B cell (primary cell): ENCODE results near the gene CDC73. TPM values are rescaled to one million over a fixed set of nuclear protein-coding genes. Genes with fewer than 3 reads are reported as not detected.

Source experiments
- ATAC-seq: fragments of 200-7000 bp; cut with Tn5 transposase; one replicate; pipeline ENCODE4 v1.10.0; 2021; ENCODE audit warnings: low read depth, mild to moderate bottlenecking, moderate number of reproducible peaks, moderate library complexity
- CTCF ChIA-PET: fragments of 350-600 bp; sonication (Branson Sonifier 250); formaldehyde crosslinking; loops from one replicate; lab custom pipeline; 2021; ENCODE audit warnings: antibody characterized with exemption, inconsistent platforms; lab: Charles Lee
- POLR2A ChIA-PET: fragments of 350-600 bp; sonication (Branson Sonifier 250); formaldehyde crosslinking; loops from one replicate; lab custom pipeline; 2021; ENCODE audit warnings: antibody characterized with exemption; lab: Charles Lee
- DNase-seq: peaks from one replicate; pipeline ENCODE4 v3.0.0; 2013
- H2AFZ ChIP-seq: 2 replicates; pipeline ENCODE4 v1.6.1; 2012; ENCODE audit warnings: mild to moderate bottlenecking, low read depth, low read length; ENCODE audit not compliant: insufficient read depth, poor library complexity, severe bottlenecking
- H3K27ac ChIP-seq, 2 donors: 1 replicate in 1 of 2; 2 replicates in 1 of 2; pipeline ENCODE4 v1.5.1; 2012 to 2013; ENCODE audit warnings: low read length in 2 of 2, mild to moderate bottlenecking in 2 of 2, moderate library complexity in 1 of 2
- H3K27me3 ChIP-seq, 4 experiments: fragments of 200-600 bp in 1 of 4; sonication (generic) in 1 of 4; replicated peaks in 1 of 4; 1 replicate in 2 of 4; 2 replicates in 2 of 4; pipeline versions ENCODE4 v1.6.1 to v1.7.0; 2013 to 2016; ENCODE audit warnings: low read length in 3 of 4, mild to moderate bottlenecking in 2 of 4, mixed read lengths in 1 of 4, moderate library complexity in 1 of 4; ENCODE audit not compliant: insufficient read depth in 4 of 4, control insufficient read depth in 3 of 4; ENCODE audit errors: control extremely low read depth in 1 of 4
- H3K36me3 ChIP-seq, 2 experiments: replicated peaks in 1 of 2; 1 replicate in 1 of 2; 2 replicates in 1 of 2; pipeline versions ENCODE4 v1.6.1 to v1.7.1; 2013; ENCODE audit warnings: low read length in 1 of 2; ENCODE audit not compliant: insufficient read depth in 2 of 2, control insufficient read depth in 1 of 2; ENCODE audit errors: control extremely low read depth in 1 of 2, extremely low read depth in 1 of 2
- H3K4me1 ChIP-seq, 2 donors: fragments of 200-600 bp in 1 of 2; sonication (generic) in 1 of 2; 1 replicate in 1 of 2; 2 replicates in 1 of 2; pipeline versions ENCODE4 v1.5.1 to v1.6.1; 2013 to 2017; ENCODE audit warnings: low read length in 2 of 2; ENCODE audit not compliant: control insufficient read depth in 2 of 2, insufficient read depth in 2 of 2
- H3K4me2 ChIP-seq: replicated peaks from 2 replicates; pipeline ENCODE3; 2012; ENCODE audit warnings: mild to moderate bottlenecking, low read depth, low read length; ENCODE audit not compliant: poor library complexity, severe bottlenecking
- H3K4me3 ChIP-seq, 5 experiments: fragments of 200-600 bp in 1 of 5; sonication (generic) in 1 of 5; 1 replicate in 3 of 5; 2 replicates in 2 of 5; pipeline versions ENCODE4 v1.5.1 to v1.7.0; 2011 to 2016; ENCODE audit warnings: low read length in 4 of 5, mild to moderate bottlenecking in 4 of 5, low read depth in 2 of 5, control low read depth in 1 of 5, moderate library complexity in 1 of 5; ENCODE audit not compliant: insufficient read depth in 1 of 5; ENCODE audit errors: control extremely low read depth in 1 of 5, extremely low read depth in 1 of 5
- H3K79me2 ChIP-seq: fragments of 200-600 bp; sonication (generic); one replicate; pipeline ENCODE4 v1.6.0; 2016; ENCODE audit warnings: low read length; ENCODE audit not compliant: control insufficient read depth, insufficient read depth
- H3K9ac ChIP-seq: fragments of 200-600 bp; sonication (generic); 2 replicates; pipeline ENCODE4 v1.6.1; 2017; ENCODE audit warnings: mild to moderate bottlenecking, low read length, moderate library complexity
- H3K9me3 ChIP-seq, 3 donors: one replicate each; pipeline versions ENCODE4 v1.6.1 to v1.7.1; 2013; ENCODE audit warnings: low read length in 2 of 3; ENCODE audit not compliant: control insufficient read depth in 2 of 3, insufficient read depth in 1 of 3; ENCODE audit errors: control extremely low read depth in 1 of 3
- H4K20me1 ChIP-seq: 2 replicates; pipeline ENCODE4 v1.6.0; 2012; ENCODE audit warnings: mild to moderate bottlenecking, low read length; ENCODE audit not compliant: insufficient read depth, control insufficient read depth, poor library complexity, severe bottlenecking
- H3K27ac Mint-ChIP-seq: one replicate; pipeline ENCODE4 v1.8.0; 2021; ENCODE audit warnings: mixed read lengths
- H3K27me3 Mint-ChIP-seq: one replicate; pipeline ENCODE4 v1.8.0; 2021; ENCODE audit warnings: mixed read lengths
- H3K4me1 Mint-ChIP-seq: one replicate; pipeline ENCODE4 v1.8.0; 2021; ENCODE audit warnings: mixed read lengths
- H3K4me3 Mint-ChIP-seq: one replicate; pipeline ENCODE4 v1.8.0; 2021; ENCODE audit warnings: mixed read lengths
- H3K9me3 Mint-ChIP-seq: one replicate; pipeline ENCODE4 v1.8.0; 2022; ENCODE audit warnings: mixed read lengths; ENCODE audit not compliant: insufficient read depth
- EZH2 ChIP-seq: IDR thresholded peaks from 2 replicates; pipeline ENCODE4 v1.6.1; 2012; ENCODE audit warnings: borderline replicate concordance, low read depth, mild to moderate bottlenecking, moderate library complexity, low read length; ENCODE audit not compliant: insufficient read depth, poor library complexity, severe bottlenecking
- WGBS: methylation state at CpG from one replicate; pipeline ENCODE4 v1.1.5; 2013; ENCODE audit warnings: missing lambda C conversion rate; ENCODE audit not compliant: insufficient coverage; 5-methylcytosine and 5-hydroxymethylcytosine counted together
- intact Hi-C: fragments of 100-400 bp; cut with micrococcal nuclease; formaldehyde crosslinking; loops from one replicate; pipeline ENCODE4 v1.10.0; 2022
- polyA plus RNA-seq: library from polyadenylated mRNA; depleted of rRNA; stranded (reverse); fragments of >200 nt; gene quantifications from 2 replicates; pipeline ENCODE4 v1.2.3, GENCODE V29; 2012
- total RNA-seq, 2 donors: library from RNA; stranded (reverse); fragments of 120-200 nt in 1 of 2; gene quantifications; 1 replicate in 1 of 2; 2 replicates in 1 of 2; pipeline versions ENCODE4 v1.2.3 to v1.2.4, GENCODE V29; 2013 to 2022
- TF ChIP-seq, protein P1 (sequence below): fragments of 200-600 bp; IDR thresholded peaks from one replicate; pipeline ENCODE4 v1.8.0; 2022; ENCODE audit warnings: antibody characterized with exemption, mild to moderate bottlenecking

CDC73 gene
- total and polyA plus RNA-seq, 2 donors (not counting 1 experiment from before 2014, with no cell fraction given): 6.1 to 71.7 TPM

DNA sequence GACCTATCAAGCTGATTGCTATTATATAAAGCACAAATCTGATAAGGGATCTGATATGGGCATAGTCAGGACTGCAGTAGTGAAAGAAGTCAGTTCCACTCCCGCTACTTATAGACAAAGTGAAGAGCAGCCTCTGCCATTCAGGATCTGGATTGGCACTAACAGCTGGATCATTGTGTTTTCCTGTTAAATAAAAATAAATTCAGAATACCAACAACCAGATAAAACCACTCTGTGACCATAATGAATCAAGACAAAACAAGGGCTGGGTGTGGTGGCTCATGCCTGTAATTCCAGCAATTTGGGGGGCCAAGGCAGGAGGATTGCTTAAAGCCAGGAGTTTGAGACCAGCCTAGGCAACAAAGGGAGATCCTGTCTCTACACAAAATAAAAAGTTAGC is 11.6 kb upstream of the CDC73 start:
- ChIA-PET CTCF (no interaction called here), POLR2A (interaction anchor here (0.7 kb wide), 1 partner anchor 472 kb away, joined by 4 read pairs; no protein-coding TSS in a partner anchor)
- H3K4me1 ChIP-seq: peaks cover 0 to 4% of the 10 kb centered on the region in 2 donors
- no peaks in the 10 kb centered on the region for H3K9me3 ChIP-seq
- Mint-ChIP-seq H3K9me3 (no peaks in the 10 kb centered on the region), H3K4me3 (no peak overlapping the region), H3K27ac (no peak overlapping the region), H3K4me1 (peaks cover 7% of the 10 kb centered on the region), H3K27me3 (no peaks in the 10 kb centered on the region)
- no peak overlapping the region for H3K4me3 ChIP-seq
- ATAC-seq (no peak), DNase-seq (no peak)
- H3K27me3 ChIP-seq: no peaks in the 10 kb centered on the region
- no peak overlapping the region for H3K4me2 ChIP-seq
- WGBS: no CpG with 5 or more reads among the region's 1 CpG
- no peaks in the 10 kb centered on the region for H4K20me1 ChIP-seq
- no peak overlapping the region for H3K9ac ChIP-seq
- no peak overlapping the region for H2AFZ ChIP-seq
- H3K36me3 ChIP-seq: no peaks in the 10 kb centered on the region
- no peak overlapping the region for H3K27ac ChIP-seq
- intact Hi-C loops: no loop called here
- H3K79me2 ChIP-seq: no peaks in the 10 kb centered on the region
- TF ChIP-seq EZH2: no peak
- TF ChIP-seq, protein P1, sequence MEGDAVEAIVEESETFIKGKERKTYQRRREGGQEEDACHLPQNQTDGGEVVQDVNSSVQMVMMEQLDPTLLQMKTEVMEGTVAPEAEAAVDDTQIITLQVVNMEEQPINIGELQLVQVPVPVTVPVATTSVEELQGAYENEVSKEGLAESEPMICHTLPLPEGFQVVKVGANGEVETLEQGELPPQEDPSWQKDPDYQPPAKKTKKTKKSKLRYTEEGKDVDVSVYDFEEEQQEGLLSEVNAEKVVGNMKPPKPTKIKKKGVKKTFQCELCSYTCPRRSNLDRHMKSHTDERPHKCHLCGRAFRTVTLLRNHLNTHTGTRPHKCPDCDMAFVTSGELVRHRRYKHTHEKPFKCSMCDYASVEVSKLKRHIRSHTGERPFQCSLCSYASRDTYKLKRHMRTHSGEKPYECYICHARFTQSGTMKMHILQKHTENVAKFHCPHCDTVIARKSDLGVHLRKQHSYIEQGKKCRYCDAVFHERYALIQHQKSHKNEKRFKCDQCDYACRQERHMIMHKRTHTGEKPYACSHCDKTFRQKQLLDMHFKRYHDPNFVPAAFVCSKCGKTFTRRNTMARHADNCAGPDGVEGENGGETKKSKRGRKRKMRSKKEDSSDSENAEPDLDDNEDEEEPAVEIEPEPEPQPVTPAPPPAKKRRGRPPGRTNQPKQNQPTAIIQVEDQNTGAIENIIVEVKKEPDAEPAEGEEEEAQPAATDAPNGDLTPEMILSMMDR: no peak

- H3K27me3 Mint-ChIP-seq: no peaks in the 10 kb centered on the region
- Histone ChIP-seq H3K4me2 (no peak overlapping the region), H3K4me3 (no peak overlapping the region), H3K27me3 (no peaks in the 10 kb centered on the region), H3K9ac (no peak overlapping the region), H4K20me1 (no peaks in the 10 kb centered on the region), H3K36me3 (no peaks in the 10 kb centered on the region), H3K4me1 (peaks cover 0 to under 1% of the 10 kb centered on the region in 2 donors), H3K9me3 (no peaks in the 10 kb centered on the region), H2AFZ (no peak overlapping the region), H3K79me2 (no peaks in the 10 kb centered on the region), H3K27ac (no peak overlapping the region)
- DNase-seq (no peak), ATAC-seq (no peak)
- no peak overlapping the region for H3K4me3 Mint-ChIP-seq
- no peak overlapping the region for H3K27ac Mint-ChIP-seq
- no peak for TF ChIP-seq EZH2
- TF ChIP-seq, protein P1: no peak
- ChIA-PET CTCF (no interaction called here), POLR2A (no interaction called here)
- WGBS: no CpG with 5 or more reads among the region's 3 CpGs
- no peaks in the 10 kb centered on the region for H3K9me3 Mint-ChIP-seq
- intact Hi-C loops: no loop called here
- H3K4me1 Mint-ChIP-seq: peaks cover 2% of the 10 kb centered on the region
Observed at GRCh38 chr1:193110864-193111263, 11.0 kb upstream of the CDC73 start.
